Peyer's patch (tissue), 4 donors: ENCODE measurements around the gene CERS6. TPM values are rescaled to one million over a fixed set of nuclear protein-coding genes. Genes with fewer than 3 reads are reported as not detected.
"Not testable (repeated sequence)": the region's sequence is repeated elsewhere in the genome, so short reads cannot be mapped to it uniquely, and the experiment has no call there.

Source experiments
- DNase-seq, 3 donors: peaks; one replicate each; pipeline ENCODE4 v3.0.0-alpha.2; 2017 to 2019
- H3K27ac ChIP-seq, 4 donors: fragments of 200-600 bp; sonication (generic); one replicate each; pipeline ENCODE4 v1.5.1; 2016 to 2019
- H3K27me3 ChIP-seq, 2 donors: fragments of 200-600 bp; sonication (generic); one replicate each; pipeline ENCODE4 v1.5.1; 2019
- H3K36me3 ChIP-seq, 3 donors: fragments of 200-600 bp; sonication (generic); one replicate each; pipeline ENCODE4 v1.5.1; 2016 to 2019
- H3K4me1 ChIP-seq, 4 donors: fragments of 200-600 bp; sonication (generic); one replicate each; pipeline ENCODE4 v1.5.1; 2016 to 2019
- H3K4me3 ChIP-seq, 4 donors: fragments of 200-600 bp; sonication (generic); 1 replicate in 3 of 4; 2 replicates in 1 of 4; pipeline ENCODE4 v1.5.1; 2016 to 2019; ENCODE audit warnings: mild to moderate bottlenecking in 1 of 4
- H3K9me3 ChIP-seq, 4 donors: fragments of 200-600 bp; sonication (generic); one replicate each; pipeline ENCODE4 v1.5.1; 2016 to 2019; ENCODE audit warnings: mild to moderate bottlenecking in 1 of 4
- POLR2A ChIP-seq, 2 donors: fragments of 450-650 bp; IDR thresholded peaks; one replicate each; pipeline ENCODE4 v1.5.1; 2017; ENCODE audit warnings: antibody characterized with exemption in 2 of 2, mild to moderate bottlenecking in 2 of 2, moderate library complexity in 2 of 2
- total RNA-seq, 4 donors: library from RNA; depleted of rRNA; stranded (reverse); fragments of >200 nt; gene quantifications; one replicate each; pipeline ENCODE4 v1.1.0, GENCODE V29; 2016
- TF ChIP-seq, protein P1 (sequence below), 6 experiments: fragments of 450-650 bp in 4 of 6; fragments of 200-600 bp in 2 of 6; sonication (generic) in 1 of 6; IDR thresholded peaks; one replicate each; pipeline ENCODE4 v1.5.1; 2017 to 2019; ENCODE audit warnings: antibody characterized with exemption in 6 of 6, mild to moderate bottlenecking in 3 of 6, moderate library complexity in 1 of 6

CERS6 gene
- total RNA-seq, 4 donors from 2014 or later, result 28.1 to 110 (median 96.7) TPM

DNA sequence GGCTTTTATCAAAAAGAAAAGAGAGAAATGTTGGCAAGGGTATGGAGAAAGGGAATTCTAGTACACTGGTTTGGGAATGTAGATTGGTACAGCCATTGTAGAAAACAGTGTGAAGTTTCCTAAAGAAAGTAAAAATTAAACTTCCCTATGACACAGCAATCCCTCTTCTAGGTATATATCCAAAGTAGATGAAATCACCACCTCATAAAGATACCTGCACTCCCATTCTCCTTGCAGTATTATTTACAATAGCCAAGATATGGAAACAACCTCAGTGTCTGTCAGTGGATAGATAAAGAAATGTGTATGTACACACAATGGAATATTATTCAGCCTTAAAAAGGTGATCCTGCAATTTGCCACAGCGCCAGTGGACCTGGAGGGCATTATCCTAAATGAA is 199.1 kb downstream of the CERS6 start:
- no peaks in the 10 kb centered on the region for H3K27me3 ChIP-seq
- H3K4me3 ChIP-seq, result no peak overlapping the region
- DNase-seq, result no peak
- H3K9me3 ChIP-seq, result no peaks in the 10 kb centered on the region
- H3K27ac ChIP-seq, result peak overlapping the region in 2 of 4 donors; percentile 35 to 42
- H3K36me3 ChIP-seq, result no peaks in the 10 kb centered on the region
- TF ChIP-seq POLR2A (IDR thresholded peaks at IDR 0.05), result no peak
- TF ChIP-seq, protein P1, sequence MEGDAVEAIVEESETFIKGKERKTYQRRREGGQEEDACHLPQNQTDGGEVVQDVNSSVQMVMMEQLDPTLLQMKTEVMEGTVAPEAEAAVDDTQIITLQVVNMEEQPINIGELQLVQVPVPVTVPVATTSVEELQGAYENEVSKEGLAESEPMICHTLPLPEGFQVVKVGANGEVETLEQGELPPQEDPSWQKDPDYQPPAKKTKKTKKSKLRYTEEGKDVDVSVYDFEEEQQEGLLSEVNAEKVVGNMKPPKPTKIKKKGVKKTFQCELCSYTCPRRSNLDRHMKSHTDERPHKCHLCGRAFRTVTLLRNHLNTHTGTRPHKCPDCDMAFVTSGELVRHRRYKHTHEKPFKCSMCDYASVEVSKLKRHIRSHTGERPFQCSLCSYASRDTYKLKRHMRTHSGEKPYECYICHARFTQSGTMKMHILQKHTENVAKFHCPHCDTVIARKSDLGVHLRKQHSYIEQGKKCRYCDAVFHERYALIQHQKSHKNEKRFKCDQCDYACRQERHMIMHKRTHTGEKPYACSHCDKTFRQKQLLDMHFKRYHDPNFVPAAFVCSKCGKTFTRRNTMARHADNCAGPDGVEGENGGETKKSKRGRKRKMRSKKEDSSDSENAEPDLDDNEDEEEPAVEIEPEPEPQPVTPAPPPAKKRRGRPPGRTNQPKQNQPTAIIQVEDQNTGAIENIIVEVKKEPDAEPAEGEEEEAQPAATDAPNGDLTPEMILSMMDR (IDR thresholded peaks at IDR 0.05), result no peak
- H3K4me1 ChIP-seq, result peaks cover 0 to 20% (median 2%) of the 10 kb centered on the region in 4 donors

DNA sequence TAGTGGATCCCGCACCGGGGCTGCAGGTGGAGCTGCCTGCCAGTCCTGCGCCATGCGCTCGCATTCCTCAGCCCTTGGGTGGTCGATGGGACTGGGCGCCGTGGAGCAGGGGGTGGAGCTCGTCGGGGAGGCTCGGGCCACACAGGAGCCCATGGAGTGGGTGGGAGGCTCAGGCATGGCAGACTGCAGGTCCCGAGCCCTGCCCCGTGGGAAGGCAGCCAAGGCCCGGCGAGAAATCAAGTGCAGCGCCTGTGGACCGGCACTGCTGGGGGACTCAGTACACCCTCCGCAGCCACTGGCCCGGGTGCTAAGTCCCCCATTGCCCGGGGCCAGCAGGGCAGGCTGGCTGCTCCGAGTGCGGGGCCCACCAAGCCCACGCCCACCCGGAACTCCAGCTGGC is 201.3 kb downstream of the CERS6 start:
- H3K27me3 ChIP-seq, H3K9me3 ChIP-seq, H3K27ac ChIP-seq, H3K4me3 ChIP-seq, H3K36me3 ChIP-seq, DNase-seq: not testable (repeated sequence)
- H3K4me1 ChIP-seq, result peaks cover 0 to 17% (median 2%) of the 10 kb centered on the region in 4 donors

DNA sequence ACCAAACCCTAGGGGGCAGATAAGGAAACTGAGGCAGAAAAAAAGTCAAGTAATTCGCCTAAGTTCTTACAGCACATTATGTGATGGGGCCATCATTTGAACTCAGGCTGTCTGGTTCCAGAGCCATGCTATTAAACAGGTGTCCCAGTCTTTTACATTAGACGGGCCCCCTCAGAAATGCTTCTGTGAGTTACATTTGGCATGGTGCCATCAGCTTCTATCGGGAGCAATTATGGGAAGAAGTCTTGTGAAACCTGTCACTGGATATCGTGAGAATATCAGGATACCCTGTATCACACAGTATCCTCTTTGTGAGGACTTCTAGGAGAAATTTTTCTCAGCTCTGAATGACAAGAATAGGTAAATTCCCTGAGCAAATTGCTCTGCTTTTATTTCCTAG is 202.6 kb downstream of the CERS6 start:
- Histone ChIP-seq H3K4me1 (peaks cover 0 to 14% (median 2%) of the 10 kb centered on the region in 4 donors), H3K27ac (no peak overlapping the region), H3K9me3 (no peaks in the 10 kb centered on the region), H3K27me3 (no peaks in the 10 kb centered on the region), H3K4me3 (no peak overlapping the region), H3K36me3 (no peaks in the 10 kb centered on the region)
- TF ChIP-seq POLR2A (IDR thresholded peaks at IDR 0.05), result no peak
- TF ChIP-seq, protein P1 (IDR thresholded peaks at IDR 0.05), result no peak
- DNase-seq, result no peak

DNA sequence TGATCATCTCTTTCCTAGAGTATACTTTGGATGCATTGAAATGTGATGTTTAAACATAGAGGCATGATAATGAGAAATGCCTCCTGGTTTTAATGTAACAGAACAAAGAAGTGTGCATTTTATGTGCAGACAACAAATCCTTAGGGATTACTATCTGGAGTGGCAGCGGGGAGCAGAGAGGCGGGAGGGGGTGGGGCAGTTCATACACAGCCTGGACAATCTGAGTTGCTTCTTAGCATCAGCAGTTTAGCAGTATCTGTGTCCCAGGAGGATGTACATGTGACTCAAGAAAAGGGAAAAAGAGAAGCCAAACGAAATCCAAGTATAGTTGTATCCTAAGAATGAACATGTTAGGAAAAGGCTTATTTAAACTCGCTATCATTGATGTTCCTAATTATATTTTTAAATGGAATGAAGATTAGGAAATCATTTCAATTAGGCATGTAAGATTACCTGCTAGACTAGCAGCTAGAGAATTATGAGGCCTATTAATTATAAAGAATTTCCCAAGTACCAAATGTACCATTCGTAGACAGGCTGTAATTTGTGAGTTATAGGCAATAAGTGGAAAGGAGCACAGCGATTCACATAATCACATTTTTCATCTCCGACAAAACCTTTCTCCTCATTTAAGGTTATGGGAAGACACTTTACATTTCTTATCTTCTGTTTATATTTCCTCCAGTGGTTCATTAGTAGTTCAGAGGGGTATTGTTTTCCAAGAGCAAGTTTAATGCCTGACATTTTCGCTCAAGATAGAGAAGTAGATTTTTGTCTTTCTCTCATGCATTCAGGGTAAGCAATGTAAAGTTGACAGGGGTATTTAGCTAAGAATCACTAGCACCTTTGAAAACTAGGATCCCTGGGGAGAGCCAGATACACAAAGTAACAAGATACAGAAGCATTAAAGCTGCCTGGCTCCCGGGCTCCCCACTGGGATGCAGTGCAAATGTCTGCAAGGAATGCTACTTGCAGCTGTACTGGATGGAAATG is 205.1 kb downstream of the CERS6 start:
- Histone ChIP-seq H3K4me3 (no peak overlapping the region), H3K4me1 (no peaks in the 10 kb centered on the region), H3K27me3 (no peaks in the 10 kb centered on the region), H3K9me3 (no peaks in the 10 kb centered on the region), H3K27ac (no peak overlapping the region), H3K36me3 (no peaks in the 10 kb centered on the region)
- TF ChIP-seq, protein P1 (IDR thresholded peaks at IDR 0.05), result no peak
- no peak for TF ChIP-seq POLR2A (IDR thresholded peaks at IDR 0.05)
- no peak for DNase-seq

DNA sequence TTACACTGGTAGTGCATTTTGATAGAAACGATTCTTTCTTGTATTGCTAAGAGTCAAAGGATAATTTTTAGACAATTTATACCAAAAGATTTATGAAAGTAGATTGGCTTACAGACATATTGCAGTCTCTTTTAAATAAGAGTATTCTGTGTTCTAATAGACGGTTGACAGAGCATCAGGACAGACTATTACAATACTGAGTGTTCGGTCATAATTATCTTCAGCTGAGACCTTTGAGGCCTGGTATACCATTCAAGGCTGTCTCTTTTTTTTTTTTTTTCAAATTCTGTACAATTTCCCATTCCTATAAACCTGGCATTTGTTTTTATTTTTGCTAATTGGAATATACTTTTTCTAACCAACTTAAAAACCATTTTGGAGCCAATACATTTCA is 205.8 kb downstream of the CERS6 start:
- no peaks in the 10 kb centered on the region for H3K27me3 ChIP-seq
- DNase-seq, result no peak
- no peaks in the 10 kb centered on the region for H3K9me3 ChIP-seq
- TF ChIP-seq, protein P1 (IDR thresholded peaks at IDR 0.05), result no peak
- H3K36me3 ChIP-seq, result no peaks in the 10 kb centered on the region
- H3K27ac ChIP-seq, result no peak overlapping the region
- H3K4me1 ChIP-seq, result no peaks in the 10 kb centered on the region
- H3K4me3 ChIP-seq, result no peak overlapping the region

DNA sequence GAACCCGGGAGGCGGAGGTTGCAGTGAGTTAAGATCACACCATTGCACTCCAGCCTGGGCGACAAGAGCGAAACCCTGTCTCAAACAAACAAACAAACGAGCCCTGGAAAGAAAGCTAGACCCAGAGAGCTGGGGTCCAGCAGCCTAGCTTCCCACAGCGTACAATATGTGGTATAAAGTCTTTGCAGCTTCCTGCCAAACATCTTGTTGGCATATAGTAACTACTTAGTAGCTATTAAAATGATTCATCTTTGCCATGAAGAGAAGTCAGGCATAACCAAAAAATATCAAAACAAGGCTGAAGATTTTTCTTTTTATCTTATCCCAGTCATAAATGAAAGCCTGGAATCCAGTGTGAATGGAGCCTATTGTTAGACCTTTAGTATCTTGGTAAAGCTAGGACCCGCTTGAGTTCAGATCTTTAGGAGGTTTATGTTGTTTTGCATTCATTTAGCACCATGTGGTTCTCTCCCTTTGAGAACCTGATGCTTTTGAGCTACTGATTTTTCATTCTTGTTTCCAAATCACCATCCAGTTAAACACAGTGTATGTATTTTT is 206.7 kb downstream of the CERS6 start:
- Histone ChIP-seq H3K27me3 (no peaks in the 10 kb centered on the region), H3K9me3 (no peaks in the 10 kb centered on the region), H3K27ac (no peak overlapping the region), H3K36me3 (no peaks in the 10 kb centered on the region), H3K4me3 (no peak overlapping the region), H3K4me1 (no peaks in the 10 kb centered on the region)
- TF ChIP-seq, protein P1 (IDR thresholded peaks at IDR 0.05), result no peak
- no peak for TF ChIP-seq POLR2A (IDR thresholded peaks at IDR 0.05)
- DNase-seq, result no peak
